ENCODE data around the gene SLAMF6.

Gene SLAMF6

GRCh38 chr1:160467576-160467975, 55.5 kb downstream of the SLAMF6 start:
- DNase-seq, result no peak

GRCh38 chr1:160466961-160467360, 56.1 kb downstream of the SLAMF6 start:
- peak; percentile 55 to 85 (median 74) for DNase-seq

DNA sequence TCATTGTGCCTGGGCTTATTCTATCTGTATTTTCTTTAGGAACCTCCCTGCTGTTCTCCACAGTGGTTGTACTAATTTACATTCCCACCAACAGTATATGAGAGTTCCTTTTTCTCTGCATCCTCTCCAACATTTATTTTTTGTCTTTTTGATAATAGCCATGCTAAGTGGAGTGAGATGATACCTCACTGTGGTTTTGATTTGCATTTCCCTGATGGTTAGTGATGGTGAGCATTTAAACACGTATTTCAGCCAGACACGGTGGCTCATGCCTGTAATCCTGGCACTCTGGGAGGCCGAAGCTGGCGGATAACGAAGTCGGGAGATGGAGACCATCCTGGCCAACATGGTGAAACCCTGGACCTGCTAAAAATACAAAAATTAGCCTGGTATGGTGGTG, 57.9 kb downstream of the SLAMF6 start:
- DNase-seq, result no peak

DNA sequence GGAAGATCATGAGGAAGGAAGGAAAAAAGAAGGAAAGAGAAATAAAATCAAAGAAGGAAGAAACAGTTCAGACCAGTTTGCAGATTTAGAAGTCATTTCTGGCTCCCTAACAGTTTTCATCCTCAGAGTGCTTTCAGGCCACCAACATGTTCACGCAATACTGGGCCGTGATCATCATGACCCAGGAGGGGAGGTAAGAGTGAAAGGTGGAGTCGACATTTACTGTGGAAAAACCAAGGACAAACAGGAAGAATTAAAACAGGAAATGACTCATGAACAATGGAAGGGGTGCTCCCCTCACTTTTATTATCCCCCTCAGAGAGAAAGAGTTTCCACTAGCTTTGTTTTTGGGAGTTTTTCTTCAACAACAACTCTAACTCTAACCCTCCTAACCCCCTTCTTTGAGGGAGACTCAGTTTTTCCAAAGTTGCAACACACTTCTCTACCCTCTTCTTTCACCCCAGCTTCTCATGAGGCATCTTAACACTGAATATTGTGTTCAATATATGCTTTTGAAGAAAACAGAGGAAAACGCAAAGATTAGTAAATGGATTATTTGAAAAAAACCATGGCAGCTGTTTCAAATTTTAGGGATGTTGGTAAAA, 62.3 kb downstream of the SLAMF6 start:
- DNase-seq, result no peak

- no peak for DNase-seq
These were observed 62.8 kb downstream of the SLAMF6 start for GRCh38 chr1:160460214-160460642.

DNA sequence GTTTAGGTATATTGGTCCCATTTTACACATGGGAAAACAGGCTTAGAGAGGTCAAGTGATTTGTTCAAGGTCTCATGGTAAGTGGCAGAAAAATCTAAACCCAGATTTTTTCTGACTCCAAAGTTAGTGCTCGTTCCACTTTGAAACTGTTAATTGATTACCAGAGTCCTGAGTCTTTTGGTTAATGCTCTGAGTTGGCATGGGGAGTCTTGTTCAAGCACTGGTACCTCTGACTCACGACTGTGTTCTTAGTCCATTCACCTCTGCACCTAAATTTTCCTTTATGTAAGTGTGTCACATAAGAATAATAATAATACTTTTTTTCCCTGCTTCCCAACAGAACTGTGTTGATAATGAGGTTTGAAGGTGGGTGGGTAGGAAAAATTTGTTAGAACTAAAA, 63.4 kb downstream of the SLAMF6 start:
- DNase-seq, result no peak

GRCh38 chr1:160459056-160459455, 64.0 kb downstream of the SLAMF6 start:
- no peak for DNase-seq

DNA sequence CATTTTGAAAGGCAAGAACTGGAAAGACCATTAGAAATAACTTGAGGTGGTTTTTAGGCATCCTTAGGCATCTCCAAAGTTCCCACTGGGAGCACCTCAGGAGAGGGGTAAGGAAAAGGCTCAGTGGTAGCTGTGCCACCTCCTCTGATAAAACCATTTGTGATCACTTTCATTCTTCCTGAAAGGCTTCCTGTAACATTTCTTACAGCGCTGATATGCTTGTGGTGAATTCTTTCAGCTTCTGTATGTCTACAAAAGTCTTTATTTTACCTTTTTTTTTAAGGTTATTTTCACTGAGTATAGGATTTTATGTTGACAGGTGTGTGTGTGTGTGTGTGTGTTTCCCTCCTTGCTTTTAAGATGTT, 67.9 kb downstream of the SLAMF6 start:
- DNase-seq, result no peak

DNA sequence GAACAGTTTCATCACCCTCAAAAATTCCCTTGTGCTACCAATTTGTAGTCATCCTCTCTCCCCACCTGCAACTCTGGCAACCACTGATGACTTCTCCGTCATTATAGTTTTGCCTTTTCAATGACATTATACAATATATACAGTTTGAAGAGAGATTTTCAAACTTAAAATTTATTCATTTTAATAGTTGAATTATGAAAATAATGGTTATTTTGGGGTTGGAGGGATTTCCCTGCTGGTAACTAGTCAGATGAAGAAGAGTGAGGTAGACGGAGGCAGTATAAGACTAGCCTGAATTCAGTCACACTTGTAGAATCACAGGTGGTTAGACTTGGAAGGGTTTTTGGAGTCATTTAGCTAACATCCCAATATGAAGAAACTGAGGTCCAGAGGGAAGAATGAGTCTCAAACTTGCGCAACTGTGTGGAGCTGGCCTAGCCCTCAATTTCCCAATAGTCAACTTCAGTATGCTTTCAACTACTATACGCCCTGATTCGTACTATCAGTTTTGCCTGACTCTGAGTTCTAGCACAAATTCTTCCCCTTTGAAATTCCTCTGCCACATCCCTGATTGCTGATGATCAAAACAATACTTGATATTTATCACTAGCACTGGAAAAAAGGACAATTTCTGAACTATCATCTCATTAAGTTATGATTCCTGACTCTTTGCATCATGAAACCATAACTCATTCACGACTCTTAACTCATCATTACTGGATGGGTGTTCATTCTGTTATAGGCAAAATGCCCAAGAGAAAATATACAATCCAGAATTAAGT, 68.5 kb downstream of the SLAMF6 start:
- no peak for DNase-seq

DNA sequence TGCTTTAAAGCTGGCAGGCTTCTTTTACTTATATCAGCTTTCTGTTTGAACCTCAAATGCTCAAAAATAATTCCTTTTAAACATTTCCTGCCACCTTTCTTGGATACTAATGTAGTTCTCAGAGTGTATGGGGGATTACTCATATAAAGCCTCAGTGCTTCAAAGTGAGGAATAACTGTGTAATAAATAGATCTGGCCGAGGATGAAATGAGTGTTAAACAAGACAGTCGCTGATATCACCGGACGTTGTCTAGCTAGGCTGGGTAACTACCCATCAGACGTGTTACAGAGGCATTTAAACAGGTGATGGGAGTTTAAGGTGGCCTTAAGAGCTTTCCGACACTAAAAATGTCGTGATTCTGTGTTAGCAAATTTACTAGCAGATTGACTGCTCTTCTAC, 69.6 kb downstream of the SLAMF6 start:
- DNase-seq, result no peak

- DNase-seq, result no peak
These were observed 71.2 kb downstream of the SLAMF6 start for GRCh38 chr1:160451859-160452232.

DNA sequence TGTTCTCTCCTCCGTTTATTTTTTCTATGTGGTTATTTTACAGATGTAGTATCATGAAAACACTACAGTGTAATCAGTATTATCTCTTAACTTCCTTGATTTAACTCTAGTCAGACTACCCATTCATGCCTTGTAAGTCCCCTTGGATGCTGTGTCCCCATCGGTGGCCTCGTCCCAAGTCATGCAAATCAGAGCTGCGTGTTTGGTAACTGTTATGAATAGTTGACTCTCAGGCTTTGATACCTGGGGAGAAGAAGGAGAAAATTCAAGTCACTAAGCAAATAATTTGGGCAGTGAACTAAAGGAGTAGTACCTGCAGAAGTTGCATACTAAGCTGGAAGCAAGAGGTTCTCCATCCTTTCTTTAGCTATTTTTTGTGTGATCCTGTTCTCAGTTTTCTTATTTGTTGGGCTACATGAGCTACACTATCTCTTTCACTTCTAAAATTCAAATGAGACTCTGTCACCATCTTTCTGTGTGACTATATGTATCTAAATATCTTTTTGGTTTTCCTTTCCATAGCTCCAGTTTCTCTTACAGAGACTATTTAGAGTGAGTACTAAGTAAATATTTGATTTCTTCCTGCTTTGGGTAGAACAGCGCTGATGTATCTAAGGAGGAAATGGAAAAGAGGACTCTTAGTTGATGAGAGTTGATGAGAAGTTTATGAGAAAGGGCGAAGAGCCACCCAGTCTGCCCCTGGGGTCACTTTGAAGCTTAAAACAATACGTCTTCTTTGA, 71.8 kb downstream of the SLAMF6 start:
- DNase-seq, result no peak

DNA sequence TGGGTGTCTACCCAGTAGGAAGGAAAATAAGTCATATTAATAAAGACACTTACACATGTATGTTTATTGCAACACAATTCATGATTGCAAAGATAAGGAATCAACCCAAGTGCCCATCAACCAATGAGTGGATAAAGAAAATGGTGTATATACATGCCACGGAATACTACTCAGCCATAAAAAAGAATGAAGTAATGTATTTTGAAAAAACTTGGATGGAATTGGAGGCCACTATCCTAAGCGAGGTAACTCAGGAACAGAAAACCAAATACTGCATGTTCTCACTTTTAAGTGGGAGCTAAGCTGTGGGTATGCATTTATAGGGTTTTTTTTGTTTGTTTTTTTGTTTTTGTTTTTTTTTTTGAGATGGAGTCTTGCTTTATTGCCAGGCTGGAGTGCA, 73.6 kb downstream of the SLAMF6 start:
- DNase-seq, result no peak

GRCh38 chr1:160446945-160447600, 76.0 kb downstream of the SLAMF6 start:
- no peak for DNase-seq

DNA sequence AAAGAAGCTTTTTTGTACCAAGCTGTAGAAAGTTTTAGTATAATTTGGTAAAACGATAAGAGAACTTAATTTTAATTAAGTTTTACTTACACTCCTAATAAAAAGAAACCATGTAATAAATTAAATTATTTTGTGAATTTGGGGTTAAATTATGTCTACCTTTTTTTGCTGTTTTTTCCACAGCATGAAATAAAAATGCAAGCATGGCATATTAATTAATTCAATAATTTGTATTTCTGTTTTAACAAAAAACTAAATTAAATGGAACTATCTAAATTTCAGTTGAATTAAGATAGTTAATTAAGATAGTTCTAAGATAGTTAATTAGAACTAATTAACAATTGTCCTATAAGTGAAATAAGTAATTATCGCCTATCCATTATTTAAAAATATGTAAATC, 83.3 kb downstream of the SLAMF6 start:
- DNase-seq, result no peak

DNA sequence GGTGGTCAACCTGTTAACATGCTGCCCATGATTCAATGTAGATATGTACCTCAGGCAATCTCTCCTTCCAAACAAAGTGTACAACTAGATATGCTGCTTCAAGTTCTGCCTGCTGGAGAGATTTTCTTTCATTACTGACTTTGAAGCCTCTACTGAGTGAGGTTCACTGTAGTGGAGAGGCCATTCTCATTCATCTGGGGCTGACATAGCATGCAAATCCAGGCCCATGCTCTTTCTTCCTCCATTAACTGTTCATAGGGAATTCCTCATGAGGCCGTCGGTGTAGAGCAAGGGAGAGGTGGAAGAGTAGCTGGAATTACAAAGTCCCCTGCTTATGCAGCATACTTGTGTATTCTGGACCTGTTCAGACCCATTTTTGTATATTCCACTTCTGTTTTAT, 84.1 kb downstream of the SLAMF6 start:
- DNase-seq, result no peak

DNA sequence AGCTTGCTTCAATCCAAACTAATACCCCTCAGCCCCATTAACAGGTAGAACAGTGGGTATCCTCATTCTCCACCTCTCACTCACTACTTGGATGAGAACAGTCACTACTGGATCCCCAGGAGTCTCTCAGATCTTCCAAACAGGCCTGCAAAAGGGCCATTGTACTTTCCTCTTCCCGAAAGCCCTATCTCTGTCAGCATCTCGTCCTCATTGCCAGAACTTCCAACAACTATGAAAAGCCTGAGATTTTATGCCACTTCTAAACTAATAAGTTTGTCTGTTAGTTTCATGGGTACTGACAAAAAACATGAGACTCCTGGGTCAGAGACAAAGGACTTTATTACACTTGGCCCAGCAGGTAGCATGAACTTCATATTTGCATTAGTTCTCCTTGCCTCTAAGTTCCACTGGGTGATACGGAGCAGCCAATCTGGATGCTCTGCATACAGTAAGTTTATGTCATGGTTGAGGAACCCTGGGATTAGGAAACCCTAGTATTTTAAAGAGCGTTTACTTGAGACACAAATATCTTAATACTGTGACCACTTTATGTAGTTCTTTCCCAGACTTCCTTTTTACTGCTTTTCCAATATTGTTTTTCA, 84.6 kb downstream of the SLAMF6 start:
- no peak for DNase-seq

DNA sequence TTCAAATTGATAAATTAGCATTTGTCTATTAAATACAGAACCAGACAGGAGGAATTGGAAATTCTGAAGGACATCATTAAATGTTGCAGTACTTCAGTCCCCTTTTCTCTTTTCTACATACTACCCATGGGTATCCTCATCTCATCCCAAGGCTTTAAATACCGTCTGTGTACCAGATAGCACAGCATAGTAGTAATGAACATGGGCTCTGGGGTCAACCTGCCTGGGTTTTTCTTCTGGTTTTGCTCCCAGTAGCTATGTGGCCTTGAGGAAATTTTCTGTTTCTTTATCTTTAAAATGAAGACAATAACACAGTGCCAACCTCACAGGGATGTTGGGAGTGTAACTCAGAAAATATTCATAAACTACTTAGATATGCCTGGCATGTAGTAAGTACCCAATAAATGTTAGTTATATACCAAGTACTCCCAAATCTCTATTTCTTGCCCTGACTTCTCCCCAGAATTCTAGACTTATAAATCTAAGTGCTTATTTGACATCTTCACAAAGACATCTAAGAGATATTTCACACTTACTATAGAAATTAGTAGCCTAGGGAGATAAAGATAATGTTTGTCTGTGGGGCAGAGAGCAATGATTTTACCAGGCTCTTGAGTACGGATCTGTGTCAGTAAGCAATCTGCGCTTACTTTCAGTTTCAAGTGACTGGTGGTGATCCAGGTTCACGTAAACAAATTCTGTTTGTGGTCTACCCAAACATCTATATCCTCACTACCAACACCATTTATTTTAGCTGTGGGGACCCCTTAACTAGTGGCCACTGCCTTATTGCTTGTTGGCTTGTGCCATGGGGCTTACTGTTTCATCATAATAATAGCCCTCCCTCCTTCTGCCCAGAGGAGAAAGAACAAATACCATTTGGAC, 85.4 kb downstream of the SLAMF6 start:
- peak in 3 of 4 experiments; percentile 10 to 48 (median 22) for DNase-seq

GRCh38 chr1:160436966-160437365, 86.1 kb downstream of the SLAMF6 start:
- no peak for DNase-seq

All from suppressor macrophage (primary cell).